Endothelial cell of hepatic sinusoid (primary cell): ENCODE data around the gene VPS45.
"Not testable (repeated sequence)": the region's sequence is repeated elsewhere in the genome, so short reads cannot be mapped to it uniquely, and the experiment has no call there.

Source experiments
- in situ Hi-C: cut with HindIII; loops from 2 replicates; pipeline ENCODE4 v1.10.0; 2017; ENCODE audit warnings: low sequenced_read_pairs

Gene VPS45

DNA sequence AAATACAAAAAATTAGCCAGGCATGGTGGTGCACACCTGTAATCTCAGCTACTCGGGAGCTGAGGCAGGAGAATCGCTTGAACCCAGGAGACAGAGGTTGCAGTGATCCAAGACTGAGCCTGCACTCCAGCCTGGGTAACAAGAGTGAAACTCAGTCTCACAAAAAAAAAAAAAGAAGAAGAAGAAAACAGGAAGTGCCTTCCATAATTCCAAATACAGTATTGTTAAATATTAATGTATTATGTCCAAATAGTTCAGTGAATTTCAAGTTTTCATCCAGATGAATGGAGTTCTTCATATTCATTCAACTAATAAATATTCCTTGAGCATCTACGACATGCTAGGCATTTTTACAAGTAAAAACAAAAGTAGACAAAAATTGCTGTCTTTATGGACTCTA lies 115.5 kb downstream of the VPS45 start:
- in situ Hi-C loops, result no loop called here

DNA sequence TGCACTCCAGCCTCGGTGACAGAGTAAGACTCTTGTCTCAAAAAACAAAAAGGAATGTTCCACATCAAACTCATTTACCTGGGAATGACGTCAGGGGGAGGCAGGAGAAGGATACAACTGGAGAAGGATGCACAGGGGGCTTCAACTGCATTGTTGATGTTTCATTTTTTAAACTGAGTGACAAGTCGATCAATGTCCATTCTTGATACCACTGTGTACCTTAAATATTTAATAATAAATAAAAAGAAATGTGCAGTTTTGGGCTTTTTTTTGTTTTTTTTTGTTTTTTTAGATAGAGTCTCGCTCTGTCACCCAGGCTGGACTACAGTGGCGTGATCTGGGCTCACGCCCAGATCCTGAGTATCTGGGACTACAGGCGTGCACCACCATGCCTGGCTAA lies 117.9 kb downstream of the VPS45 start:
- in situ Hi-C loops, result no loop called here

DNA sequence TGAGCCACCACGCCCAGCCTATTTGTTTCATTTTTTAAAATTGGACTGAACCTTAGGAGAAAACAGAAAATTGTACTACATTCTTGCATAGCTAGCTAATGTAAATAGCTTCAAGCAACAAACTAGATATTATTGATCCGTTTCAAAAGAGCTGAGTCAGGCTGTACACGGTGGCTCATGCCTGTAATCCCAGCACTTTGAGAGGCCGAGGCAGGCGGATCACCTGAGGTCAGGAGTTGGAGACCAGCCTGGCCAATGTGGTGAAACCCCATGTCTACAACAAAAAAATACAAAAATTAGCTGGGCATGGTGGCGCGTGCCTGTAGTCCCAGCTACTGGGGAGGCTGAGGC lies 118.8 kb downstream of the VPS45 start:
- in situ Hi-C loops, result not testable (repeated sequence)

DNA sequence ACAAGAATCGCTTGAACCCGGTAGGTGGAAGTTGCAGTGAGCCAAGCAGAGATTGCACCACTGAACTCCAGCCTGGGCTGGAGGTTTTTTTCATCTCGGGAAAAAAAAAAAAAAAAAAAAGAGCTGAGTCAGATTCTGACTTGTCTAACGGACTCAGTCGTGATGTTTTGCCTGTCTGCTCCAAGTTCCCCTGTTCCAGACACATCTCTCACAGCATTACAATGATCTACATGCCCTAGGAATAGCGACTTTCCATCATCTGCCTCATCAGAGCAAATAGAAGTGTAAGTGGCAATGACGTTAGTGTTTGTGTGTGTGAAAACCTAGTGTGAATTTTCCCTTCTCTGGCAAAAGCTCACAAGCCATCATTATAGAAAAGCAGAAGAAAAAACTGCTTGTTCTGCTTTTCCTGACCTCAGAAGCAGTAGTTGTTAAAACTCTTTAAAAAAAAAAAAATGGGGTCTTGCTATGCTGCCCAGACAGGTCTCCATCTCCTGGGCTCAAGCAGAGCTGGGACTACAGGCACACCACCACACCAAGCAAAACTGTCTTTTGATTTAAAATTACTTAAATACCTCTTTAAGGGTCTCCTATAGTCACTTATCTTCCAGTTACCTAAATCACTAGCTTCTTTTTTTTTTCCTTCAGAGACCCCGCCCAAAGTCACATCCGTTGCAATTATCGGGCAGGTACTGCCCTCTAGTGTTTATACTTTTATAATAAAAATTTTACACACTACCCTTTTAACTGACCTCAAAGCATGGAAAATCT lies 119.4 kb downstream of the VPS45 start:
- in situ Hi-C loops, result no loop called here

DNA sequence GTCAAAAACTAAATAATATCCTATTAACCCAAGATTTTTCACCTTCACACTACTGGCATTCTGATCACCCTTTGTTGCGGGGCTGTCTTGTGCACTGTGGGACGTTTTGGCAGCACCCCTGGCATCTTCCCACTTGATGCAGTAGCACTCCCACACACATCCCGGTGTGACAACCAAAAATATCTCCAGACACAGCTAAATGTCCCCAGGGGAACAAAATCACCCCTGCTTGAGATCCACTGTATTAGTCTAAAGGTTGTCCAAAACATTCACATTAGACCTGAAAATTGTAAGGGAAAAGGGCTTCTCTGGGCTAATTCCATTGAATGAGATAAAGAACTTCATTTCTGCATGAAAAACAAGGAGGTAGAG lies 120.0 kb downstream of the VPS45 start:
- in situ Hi-C loops, result no loop called here

DNA sequence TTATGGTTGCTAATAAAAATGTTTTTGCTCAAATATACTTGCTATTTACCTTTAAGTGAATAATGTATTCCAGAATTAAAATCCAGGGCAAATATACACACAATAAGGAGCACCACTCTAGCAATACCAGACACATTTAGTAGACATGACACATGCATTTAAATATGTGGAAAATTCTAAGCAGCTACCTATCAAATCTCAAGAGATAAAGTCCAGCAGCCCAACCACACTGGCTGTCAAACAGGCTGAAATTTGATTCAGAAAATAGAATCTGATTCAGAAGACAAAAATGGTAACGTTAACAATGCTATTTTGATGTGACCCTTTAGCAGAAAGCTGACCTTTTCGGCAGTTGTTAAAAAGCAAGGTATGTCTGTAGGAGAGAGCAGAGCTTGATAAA lies 124.4 kb downstream of the VPS45 start:
- in situ Hi-C loops, result no loop called here

DNA sequence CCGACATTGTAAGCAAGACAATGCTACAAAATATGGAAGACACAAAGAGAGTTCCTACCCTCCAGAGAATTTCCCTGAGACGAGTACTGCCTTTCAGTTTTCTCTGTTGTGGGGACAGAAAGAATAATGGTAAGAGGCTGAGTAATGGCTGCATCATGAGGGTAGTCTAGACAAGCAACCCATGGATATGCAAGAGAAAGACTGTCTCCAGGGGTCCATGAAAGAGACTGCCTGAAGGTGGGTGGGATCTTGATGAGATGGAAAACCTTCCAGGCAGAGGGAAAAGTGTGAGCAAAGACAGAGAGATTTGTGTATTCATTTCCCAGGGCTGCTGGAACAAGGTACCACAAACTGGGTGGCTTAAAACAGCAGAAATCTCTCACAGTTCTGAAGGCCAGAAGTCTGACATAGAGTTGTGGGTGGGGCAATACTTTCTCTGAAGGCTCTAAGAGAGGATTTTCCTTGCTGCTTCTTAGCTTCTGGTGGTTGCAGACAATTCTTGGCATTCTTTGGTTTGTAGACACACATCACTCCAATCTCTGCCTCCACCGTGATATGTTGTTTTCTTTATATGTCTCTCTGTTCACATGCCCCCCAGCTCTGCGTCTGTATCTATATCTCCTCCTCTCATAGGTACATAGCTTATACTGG lies 126.9 kb downstream of the VPS45 start:
- in situ Hi-C loops, result no loop called here
